NCI-H1436 (cell line): ENCODE results near the gene SNTG2.
A peak's percentile ranks its signal among the peaks of the same experiment; 100 is the strongest.

Source experiments
- DNase-seq: peaks from one replicate; lab custom pipeline; 2025; lab: John Stamatoyannopoulos, UW

The SNTG2 gene

DNA sequence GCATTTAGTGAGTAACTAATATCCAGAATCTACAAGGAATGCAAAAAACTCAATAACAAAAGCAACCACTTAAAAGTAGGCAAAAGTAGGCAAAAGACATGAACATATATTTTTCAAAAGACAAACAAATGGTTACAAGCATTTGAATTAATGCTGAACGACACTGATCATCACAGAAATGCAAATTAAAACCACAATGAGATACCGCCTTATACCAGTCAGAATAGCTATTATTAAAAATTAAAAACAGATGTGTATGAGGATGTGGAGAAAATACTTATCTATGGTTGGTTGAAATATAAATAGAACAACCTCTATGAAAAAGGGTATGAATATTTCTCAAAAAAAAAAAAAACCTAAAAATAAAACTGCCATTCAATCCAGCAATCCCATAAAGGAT is 51.7 kb downstream of the SNTG2 start:
- DNase-seq = no peak

DNA sequence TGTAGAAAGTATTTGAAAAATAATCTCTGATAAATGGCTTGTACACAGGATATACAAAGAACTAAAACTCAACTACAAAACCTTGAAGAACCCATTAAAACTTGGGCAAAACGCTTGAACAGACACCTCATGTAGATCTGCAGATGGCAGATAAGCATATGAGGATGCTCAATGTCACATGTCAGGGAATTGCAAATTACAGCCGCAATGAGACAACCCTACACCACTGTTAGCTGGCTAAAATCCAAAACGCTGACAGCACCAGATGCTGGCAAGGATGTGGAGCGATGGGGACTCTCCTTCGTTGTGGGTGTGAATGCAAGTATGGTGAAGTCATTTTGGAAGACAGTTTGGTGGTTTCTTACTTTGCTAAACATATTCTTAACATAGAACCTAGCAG is 53.7 kb downstream of the SNTG2 start:
- no peak for DNase-seq

DNA sequence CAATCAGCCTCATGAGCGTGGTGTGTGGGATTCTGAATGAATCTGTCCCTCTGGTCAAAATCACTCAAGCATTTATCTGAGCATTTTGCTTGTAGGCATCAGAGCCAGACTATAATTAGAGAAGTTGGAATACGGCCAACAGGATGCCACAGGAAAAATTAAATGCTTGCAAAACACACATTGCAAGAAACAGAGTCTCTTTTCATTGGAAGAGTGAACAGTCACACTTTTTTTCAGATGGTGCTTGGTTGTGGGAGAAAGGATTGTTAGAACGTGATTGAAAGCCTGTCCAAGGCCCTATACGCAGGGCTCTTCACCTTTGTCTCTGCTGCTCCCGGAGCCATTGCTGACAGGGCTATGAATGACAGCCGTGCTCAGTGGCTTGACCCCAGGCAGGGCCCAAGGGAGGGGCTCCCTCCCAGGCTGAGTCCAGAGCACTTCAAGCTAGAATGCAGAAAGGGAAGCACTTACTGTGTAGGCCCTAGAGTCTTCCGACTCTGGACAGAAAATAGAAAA is 59.8 kb downstream of the SNTG2 start:
- peak; percentile 50 for DNase-seq

DNA sequence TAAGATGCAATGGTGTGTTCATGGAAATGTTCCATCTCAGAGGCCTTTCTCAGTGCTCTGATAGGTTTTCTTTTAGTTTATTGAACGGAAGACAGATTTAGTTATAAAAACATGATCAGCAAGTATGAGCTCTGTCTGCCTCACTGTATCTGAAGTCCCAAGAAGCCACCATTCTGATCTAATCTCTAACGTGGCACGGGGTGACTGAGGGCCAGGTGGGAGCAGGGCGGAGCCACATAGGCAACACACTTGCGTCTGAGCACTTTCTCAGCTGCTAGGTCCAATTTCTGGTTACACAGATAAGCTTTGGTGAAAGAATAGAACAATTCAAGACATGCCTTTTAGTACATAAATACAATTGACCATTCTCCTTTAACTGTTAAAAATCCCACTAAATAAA is 60.4 kb downstream of the SNTG2 start:
- no peak for DNase-seq

DNA sequence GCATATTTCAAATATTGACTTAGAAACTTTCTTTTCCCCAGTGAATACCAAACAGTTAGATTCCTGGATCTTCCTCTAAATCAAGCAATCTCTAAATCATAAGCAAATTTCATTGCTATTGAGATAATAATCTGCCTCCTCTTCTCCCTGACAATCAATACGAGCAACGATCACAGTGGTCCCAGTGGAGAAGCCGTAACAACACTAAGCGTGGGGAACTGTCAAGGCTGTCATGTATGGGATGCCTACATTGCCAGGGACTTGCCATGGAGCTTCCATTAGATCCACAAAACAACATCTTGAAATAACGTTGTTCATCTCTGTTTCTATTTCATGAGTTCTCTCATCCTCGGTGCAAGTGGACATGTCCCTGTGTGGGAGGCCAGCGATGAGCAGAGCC is 61.3 kb downstream of the SNTG2 start:
- DNase-seq = no peak

DNA sequence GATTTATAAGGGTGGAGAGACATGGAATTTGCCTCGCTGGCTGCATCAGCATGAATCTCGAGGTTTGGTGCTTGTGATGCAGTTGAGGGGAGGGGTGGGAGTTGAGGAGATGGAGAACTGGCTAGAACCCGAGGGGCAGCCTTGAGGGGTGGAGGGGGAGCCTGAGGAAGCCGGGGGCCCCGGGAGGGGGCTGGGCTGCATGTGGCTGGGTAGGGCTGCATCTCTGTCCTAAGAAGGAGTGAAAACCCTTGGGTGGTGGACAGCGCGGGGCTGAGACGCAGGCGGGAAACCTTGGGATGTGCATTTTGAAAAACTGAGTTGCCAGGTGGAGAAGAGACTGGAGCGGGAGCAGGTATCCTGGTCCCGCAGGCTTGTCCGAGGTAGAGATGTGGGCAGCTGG is 64.2 kb downstream of the SNTG2 start:
- DNase-seq = no peak

DNA sequence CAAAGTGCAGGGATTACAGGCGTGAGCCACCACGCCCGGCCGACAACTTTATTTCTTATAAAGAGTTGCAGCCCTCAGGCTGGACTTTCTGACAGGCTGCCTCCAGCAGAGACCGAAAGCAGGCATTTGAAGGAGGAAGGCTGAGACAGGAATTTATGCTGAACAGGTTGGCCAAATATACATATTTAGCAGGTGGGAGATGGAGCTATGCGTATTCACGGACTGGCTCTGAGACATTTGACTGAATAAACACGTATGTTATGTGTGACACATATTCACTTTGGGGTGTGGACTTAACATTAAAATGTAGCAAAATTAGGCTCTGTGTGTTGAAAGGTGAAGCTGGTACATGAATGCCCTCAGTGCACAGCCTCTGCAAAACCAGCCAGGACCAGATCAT is 65.9 kb downstream of the SNTG2 start:
- DNase-seq = no peak

DNA sequence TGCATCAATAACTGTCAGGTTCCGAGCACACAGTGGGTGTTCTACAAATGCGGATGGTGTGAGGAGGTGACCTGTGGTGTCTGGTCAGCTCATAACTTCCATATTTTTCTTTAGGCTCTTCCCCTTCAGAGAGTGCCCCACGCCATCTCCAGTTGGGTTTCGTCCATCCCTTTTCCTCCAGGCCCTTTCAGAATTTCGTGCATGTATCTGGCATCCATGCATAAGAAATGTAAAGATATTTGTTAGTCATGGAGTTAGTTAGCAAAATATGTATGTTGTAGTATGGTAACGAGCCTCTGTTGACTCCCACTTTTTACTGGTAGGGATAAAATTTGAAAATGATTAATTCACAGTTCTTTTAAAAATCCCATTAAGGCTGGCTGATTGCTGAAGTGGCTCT is 67.2 kb downstream of the SNTG2 start:
- DNase-seq = no peak

DNA sequence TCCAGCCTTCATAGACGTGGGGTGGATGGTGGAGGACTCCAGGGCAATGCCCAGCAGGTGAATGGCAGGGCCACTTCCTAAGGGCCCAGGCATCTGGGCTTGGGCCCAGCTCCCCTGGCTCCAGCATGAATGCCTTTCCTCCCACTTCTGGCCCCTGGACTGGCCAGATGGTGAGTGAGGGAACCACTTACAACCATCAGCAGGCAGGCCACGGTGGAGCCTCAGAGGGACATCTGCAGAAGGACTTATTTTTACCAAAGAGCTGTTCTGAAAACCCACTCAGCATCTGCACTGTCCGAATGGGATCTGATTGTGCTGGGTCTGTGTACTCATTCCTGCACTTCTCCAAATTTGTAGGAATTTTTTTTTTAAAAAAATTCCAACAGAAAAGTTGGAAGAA is 69.6 kb downstream of the SNTG2 start:
- no peak for DNase-seq

DNA sequence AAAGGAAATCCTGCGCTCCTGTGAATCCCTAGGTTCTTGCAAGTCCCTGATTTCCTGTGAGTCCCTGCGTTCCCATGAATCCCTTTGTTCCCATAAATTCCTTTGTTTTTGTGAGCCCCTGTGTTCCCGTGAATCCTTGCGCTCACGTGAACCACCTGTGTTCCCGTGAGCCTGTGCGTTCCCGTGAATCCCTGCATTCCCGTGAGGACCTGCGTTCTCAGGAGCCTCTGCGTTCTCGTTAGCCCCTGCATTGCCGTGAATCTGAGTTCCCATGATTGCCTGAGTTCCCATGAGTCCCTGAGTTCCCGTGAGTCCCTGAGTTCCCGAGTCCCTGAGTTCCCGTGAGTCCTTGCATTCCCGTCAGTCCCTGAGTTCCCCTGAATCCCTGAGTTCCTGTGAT is 71.5 kb downstream of the SNTG2 start:
- no peak for DNase-seq

DNA sequence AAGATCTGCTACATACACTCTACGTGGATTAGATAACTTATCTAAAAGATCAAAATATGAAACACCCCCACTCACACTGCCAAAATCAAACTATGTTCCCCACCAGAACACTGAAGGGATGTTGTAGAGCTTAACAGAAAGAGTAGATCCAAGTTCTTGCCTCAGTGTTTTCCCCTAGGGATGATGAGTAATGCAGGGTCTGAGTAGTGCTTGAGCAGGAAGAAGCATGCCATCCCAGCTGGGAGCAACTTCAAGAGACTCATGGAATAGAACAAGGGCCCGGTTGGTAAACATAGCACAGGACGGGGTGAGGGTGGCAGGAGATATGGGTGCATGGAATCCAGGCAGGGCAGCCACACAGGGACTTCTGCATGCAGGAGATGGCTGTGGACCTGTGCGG is 74.3 kb downstream of the SNTG2 start:
- DNase-seq = no peak

DNA sequence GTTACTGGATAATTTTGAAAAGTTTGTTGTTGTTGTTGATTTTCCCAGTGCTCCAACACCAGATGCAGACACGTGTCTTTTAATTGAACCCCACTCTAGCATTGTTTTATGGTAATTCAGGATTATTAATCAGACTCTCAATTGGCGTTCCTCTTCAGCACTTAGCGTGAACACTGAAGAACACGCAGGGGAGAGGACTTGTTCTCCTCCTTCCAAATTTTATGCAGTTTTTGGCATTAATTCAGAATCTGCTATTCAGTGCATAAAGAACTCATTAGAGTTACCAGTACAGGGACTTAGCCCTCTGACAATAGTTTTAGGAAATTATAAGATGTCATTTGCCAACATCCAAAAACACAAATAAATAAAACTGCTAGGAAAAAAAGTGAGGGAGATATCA is 75.5 kb downstream of the SNTG2 start:
- DNase-seq = no peak

DNA sequence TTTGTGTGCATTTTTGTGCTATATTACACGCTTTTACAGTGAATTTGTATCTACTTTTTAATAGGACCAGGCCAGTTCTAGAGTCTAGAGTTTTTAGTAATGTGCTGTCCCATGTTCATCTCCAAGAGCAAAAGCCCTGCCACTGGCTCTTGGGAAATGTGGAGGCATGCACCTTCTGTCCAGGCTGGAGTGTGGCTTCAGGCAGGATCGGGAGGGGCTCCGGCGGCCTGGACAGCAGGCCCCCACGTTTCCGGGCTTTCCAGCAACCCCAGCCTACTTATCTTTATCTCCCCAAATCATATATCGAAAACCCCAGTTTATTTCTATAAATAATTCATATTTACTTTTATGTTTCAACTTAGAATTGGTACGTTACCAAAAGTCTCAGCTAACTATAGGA is 78.2 kb downstream of the SNTG2 start:
- no peak for DNase-seq

DNA sequence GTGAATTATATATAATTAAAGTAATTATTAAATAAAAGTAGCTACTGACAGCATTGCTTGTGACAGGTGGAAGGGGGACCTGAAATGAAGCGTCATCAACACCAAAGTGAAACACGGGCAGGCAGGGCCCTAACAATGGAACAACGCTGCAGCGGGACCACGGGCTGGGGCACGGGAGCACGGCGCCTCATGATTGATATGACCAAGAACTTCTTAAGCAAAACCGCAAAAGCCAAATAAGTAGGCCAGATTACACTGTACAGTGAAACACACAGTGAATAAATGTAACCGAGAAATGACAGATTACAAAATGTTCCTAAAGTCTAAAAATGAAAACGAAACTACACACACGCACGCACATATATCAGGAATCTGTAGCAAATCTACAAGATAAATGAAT is 81.4 kb downstream of the SNTG2 start:
- no peak for DNase-seq

DNA sequence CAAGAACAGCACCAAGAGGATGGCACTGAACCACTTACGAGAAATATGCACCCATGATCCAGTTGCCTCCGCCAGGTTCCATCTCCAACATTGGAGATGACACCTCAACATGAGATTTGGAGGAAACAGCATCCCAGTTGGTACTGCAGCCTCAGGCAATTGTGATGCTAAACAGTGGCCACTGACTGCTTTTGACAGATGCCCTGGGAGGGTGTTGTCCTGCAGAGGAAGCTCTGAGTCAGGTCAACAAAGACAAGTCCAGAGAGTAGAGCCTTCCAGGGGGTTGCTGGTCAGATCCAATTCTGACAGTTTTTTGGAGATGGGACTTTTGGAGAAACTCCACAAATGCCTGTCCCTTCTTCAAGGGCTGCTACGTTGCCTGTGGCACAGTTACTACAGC is 82.4 kb downstream of the SNTG2 start:
- no peak for DNase-seq

DNA sequence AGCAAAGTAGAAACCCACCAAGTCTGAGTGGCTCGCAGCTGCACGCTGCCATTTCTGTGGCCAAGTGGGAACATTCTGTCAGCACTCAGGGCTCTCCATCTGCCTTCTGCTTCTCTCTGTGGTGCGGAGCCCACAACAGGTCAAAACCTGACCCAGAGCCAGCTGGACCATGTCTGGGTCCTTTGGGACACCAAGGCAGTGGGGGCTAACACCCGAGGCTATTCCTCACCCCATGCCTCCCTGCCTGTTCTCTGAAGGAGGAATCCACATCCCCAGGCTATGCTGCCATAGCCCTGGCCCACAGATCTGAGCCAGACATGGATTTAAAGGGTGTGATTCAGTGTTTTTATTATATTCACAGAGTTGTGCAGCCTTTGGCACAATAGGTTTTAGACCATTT is 86.4 kb downstream of the SNTG2 start:
- DNase-seq = no peak

DNA sequence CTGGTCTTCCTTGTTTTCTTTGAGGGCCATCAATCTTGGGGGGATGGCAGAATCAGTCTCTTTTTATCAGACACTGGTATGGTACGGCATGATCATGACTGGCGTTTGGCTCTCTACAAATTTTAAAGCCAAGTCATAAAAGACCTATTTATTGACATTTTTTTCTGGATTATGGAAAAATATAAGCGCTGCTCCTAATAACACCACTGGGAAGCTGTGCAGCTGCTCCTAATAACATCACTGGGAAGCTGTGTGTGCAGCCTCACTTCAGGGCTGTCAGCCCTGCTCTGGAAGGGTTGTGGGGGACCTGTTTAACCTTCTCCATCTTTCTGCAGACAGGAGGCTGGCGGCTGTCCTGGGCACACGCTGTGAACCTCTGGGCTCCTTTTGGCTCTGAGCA is 88.9 kb downstream of the SNTG2 start:
- DNase-seq = no peak

DNA sequence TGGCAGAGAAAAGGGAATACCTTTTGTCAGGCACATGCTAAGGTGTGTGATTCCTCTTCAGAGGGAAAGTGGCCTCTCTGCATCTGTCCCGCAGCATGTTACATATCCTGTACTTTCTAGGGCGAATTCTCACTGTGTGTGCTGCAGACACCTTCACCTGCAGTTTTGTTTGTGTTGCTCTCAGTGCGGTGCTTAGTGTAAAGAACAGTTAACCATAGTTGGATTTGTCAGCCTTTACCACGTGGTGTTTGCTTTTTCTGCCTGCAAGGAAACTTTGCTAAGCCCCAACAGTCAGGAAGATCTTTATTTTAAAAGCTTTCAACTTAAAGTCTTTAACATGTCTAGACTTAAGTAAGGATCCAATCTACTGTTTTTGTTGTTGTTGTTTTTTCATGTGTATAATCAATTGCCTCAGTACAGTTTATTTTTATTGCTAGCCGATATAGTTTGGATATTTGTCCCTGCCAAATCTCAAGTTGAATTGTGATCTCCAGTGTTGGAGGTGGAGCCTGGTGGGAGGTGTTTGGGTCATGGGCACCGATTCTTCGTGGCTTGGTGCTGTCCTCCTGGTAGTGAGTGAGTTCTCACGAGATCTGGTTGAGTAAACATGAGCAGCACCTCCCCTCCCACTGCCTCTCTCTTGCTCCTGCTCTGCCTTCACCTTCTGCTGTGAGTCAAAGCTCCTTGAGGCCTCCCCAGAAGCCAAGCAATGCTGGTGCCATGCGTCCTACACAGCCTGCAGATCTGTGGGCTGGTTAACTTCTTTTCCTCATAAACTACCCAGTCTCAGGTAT is 90.6 kb downstream of the SNTG2 start:
- DNase-seq = peak; percentile 24

DNA sequence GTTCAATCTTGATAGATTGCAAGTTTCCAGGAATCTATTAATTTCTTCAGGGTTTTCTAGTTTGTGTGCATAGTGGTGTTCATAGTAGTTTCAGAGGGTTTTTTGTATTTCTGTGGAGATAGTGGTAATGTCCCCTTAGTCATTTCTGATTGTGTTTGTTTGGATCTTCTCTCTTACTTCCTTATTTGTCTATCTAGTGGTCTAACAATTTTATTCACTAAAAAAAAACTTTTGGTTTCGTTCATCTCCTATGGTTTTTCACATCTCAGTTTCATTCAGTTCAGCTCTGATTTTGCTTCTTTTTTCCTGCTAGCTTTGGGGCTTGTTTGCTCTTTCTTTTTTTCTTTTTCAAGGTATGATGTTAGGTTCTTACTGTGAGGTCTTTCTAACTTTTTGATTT is 94.5 kb downstream of the SNTG2 start:
- no peak for DNase-seq

DNA sequence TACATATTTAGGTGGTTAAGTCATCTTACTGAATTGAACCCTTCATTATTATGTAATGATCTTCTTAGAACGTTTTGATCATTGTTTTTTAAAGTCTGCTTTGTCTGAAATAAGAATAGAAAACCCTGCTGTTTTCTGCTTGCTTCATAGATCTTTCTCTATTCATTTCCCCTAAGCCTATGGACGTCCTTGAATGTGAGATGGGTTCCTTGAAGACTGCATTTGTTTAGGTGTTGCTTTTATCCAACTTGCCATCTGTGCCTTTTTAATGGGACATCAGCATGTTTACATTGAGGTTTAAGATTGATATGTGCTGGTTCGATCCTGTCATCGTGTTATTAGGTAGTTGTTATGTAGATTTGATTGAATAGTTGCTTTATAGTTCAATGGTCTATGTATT is 95.4 kb downstream of the SNTG2 start:
- no peak for DNase-seq

DNA sequence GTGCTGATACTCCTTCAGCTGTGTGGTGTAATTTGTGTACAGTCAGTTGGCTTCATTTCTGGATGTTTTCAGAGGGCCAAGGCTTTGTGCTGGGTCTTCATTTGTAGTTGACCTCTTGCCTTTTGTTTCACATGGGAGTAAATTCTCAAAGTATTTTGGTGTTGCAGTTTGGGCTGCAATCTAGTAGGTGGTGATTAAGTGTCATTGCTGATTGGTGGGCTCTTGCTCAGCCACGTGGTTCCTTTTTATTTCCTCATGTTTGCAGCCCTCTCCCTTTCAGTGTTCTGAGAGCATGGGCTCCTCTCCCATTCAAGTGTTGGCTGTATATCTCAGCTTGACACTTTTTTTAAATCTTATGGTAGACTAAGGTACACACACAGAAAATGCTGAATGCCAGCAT is 96.8 kb downstream of the SNTG2 start:
- no peak for DNase-seq

DNA sequence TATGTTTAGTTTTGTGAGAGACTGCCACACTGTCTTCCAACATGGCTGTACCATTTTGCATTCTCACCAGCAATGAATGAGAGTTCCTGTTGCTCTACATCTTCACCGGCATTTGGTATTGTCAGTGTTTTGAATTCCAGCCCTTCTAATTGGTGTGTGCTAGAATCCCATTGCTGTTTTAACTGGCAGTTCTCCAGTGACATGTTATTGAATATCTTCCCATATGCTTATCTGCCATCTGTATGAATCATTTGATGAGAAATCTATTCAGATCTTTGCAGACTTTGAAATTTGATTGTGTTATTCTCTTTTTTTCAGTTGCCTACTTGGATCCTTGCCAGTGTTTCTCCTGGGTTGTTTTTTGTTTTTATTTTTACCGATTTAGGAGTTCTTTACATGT is 99.0 kb downstream of the SNTG2 start:
- DNase-seq = no peak

DNA sequence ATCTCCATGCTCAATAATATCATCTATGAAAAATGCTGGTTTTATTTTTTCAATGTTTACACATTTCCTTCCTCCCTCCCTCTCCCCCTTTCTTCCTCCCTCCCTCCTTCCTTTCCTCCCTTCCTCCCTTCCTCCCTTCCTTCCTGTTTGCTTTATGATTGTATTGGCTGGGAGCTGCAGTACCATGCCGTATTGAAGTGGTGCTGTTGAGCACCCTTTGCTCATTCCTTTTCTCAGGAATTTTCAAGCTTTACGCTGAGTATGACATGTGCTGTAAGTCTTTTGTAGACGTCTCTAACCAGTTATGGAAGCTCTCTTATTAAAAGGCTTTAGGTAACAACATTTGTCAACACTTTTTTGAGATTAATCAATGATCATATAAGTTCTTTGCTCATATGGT is 100.4 kb downstream of the SNTG2 start:
- DNase-seq = no peak

DNA sequence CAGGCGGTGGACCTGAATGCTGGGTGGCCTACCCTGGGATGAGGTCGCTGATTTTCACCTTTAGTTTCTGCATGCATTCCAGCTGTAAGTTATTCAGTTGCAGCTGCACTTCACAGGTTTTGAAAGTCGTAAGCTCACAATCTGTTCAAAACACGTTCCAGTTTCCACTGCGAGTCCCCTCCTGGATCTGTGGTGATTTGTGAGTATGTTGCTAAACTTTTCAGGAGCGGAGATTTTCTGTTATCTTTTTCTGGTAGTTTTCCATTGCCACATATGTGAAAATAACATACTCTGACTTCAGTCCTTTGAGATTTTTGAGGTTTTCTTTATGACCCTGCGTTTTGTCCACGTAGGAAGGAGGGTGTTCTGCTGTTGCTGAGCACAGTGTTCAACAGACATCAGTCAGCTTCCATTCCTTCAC is 102.1 kb downstream of the SNTG2 start:
- DNase-seq = no peak
